Activated CD8-positive, alpha-beta memory T cell treated with anti-CD3 and anti-CD28 coated beads for 1 hour (primary cell): Measurements from ENCODE around the gene ACTR6.
"Not testable (repeated sequence)": the region's sequence is repeated elsewhere in the genome, so short reads cannot be mapped to it uniquely, and the experiment has no call there.

Experiments used
- DNase-seq, 2 donors: peaks; one replicate each; pipeline ENCODE4 v3.0.0-alpha.2; 2020; ENCODE audit warnings: low read depth in 1 of 2; ENCODE audit errors: extremely low read depth in 1 of 2

Gene ACTR6

DNA sequence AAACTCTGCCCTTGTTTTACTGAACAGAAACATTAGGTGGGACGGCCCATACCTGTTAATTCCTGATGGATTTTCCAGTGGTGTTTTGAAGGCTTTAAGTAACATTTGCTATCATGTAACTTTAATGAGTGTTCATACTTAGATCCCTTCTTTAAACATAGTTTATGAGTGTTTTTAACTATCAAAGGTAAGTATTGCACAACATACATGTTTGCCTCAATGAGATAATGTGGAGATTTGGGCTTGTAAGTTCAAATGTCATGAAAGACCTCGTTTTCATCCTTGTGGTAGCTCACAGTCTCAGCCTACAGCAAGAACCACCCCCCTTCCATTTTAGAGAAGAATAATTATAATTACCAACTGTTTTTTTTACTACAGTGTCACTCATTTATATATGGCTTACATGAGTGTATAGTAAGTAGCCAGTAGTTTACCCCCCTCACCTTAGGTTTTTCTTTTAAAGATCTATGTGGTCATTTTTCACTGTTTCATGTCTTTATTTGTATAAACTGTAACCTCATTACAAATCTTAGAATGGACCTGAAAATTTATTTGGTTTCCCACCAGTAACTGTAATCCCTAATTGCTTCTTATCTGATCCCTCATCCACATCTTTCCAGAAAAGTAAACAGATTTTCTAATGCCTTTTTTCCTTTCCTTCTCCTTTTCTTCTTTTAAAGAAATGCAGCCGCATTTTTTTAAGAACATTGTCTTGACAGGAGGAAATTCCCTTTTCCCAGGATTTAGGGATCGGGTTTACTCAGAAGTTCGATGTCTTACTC is 18.9 kb downstream of the ACTR6 start:
- no peak for DNase-seq

DNA sequence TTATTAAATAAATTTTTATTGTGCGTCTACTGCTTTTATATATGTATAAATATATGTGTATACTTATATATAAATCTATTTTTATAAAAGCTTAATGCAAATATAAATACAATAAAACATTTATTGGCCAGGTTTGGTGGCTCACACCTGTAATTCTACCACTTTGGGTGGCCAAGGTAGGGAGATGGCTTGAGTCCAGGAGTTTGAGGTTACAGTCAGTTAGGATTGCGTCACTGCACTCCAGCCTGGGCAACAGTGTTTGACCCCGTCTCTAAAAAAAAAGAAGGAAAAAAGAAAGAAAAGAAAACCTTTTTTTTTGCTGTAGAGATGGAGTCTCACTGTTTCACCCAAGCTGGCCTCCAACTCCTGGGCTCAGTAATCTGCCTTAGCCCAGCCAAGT is 20.9 kb downstream of the ACTR6 start:
- no peak for DNase-seq

DNA sequence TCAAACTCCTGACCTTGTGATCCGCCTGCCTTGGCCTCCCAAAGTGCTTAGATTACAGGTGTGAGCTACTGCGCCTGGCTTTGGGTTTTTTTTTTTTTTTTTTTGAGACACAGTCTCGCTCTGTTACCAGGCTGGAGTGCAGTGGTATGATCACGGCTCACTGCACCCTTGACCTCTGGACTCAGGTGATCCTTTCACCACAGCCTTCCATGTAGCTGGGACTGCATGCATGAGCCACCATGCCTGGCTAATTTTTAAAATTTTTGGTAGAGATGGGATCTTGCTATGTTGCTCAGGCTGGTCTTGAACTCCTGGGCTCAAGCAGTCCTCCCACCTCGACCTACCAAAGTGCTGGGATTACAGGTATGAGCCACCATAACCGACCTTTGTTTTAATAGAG is 21.6 kb downstream of the ACTR6 start:
- DNase-seq = not testable (repeated sequence)

DNA sequence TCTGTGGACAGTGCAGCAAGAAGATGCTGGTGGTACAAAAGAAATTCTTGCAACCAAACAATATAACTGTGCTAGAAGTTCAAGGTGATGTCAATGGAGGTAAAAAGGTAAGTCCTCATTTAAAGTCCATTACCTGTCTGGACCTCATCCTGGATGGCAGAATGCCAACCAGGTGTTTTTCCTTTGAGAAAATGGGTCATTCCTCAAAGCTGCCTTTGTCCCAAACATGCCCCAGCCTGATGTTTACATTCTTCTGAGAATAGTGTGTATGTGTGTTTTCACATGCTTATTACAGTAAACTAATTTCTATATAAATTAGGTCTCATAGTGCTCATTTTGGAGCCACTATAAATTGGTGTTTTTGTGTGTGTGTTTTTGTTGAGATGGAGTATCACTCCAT is 24.9 kb downstream of the ACTR6 start:
- no peak for DNase-seq

DNA sequence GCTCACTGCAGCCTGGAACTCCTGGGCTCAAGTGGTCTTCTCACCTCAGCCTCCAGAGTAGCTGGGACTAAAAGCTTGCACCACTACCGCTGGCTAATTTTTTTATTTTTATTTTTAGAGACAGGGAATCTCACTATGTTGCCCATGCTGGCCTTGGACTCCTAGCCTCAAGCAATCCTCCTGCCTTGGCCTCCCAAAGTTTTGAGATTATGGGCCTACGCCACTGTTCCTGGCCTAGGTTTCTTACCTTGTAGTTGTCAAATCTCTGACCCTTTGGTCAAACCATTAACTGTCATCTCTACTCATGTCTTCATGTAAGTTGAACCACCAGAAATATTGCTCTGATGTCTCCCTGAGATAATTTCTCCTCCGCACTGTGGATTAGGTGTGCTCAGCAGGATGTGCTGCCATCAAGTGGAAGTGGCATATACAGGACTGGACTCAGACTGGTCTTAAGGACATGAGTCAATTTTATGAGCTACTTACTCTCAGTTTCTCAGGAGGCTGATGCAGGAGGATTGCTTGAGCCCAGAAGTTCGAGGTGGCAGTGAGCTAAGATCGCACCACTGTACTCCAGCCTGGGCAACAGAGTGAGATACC is 28.5 kb downstream of the ACTR6 start:
- DNase-seq = no peak

DNA sequence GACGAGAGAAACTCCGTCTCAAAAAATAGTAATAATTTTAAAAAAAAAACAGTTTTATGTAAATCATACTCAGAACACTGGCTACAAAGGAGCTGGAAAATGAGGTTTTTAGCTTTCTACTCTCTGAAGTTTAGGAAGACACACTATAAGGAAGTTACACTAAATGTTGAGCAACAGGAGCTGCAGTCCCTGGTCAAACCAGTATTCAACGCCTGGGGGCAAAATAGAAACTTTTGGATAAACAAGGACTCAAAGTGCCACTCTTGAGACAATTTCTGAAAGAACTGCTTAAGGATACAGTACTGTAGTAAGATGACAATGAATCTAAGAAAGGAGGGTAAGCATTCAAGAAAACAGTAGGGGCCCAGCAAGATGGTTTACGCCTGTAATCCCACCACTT is 29.3 kb downstream of the ACTR6 start:
- no peak for DNase-seq

DNA sequence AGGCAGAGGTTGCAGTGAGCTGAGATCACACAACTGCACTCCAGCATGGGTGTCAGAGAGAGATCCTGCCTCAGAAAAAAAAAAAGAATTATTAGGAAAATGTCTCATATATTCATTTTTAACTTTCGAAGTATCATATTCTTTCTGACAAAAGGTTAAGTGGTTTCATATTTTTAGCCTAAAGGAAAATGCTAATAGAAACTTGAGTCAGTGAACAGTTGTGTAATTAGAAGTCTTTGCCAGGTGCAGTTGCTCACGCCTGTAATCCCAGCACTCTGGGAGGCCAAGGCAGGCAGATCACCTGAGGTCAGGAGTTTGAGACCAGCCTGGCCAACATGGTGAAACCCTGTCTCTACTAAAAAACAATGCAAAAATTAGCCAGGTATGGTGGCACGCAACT is 31.3 kb downstream of the ACTR6 start:
- DNase-seq = not testable (repeated sequence)

DNA sequence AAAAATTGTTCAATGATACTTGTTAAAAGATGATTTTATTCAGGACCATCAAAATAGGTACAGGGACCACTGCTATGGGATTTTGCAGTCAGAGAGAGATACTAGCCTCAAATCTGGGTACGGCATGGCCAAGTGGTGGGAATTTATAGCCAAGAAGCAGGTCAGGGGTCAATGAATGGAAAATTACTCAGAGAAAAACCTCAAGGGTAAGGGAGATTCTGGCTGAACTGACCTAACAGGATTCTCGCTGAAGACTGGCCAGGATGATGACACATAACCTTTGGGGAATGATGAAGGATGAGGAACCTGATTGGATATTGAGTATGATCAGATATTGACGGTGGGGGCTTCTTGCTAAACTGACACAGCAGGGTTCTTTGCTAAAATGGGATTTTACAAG is 33.6 kb downstream of the ACTR6 start:
- no peak for DNase-seq

DNA sequence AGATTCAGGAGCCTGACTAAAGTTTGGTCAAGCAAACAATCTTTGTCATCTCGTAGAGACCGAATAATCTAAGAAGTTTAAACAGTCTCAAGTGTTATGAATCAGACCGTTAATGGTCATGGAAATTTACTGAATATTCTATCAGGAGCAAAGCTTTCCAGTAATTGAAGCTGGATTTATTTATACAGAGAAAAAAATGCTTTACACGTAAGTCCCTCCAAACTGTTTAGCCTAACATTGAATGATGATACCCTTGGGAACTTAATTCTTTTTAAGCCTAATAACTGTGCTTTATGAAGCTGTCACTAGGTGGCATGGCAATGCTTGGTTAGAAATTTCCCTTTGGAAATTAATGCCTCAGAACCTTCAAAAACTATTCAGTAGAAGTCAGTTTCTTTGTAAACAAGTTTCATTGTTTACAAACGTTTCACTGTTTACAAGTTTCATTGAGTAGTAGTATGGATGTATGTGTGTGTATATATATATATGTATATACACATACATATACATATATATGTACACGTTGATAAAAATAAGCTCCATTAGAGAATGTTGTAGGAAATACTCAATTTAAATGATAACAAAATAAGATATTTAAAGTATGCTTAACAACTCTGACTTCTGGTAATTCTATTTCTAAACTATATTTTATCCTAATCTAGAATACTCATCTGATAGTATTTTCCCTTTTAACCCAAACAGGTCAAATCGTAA is 34.1 kb downstream of the ACTR6 start:
- DNase-seq = no peak

DNA sequence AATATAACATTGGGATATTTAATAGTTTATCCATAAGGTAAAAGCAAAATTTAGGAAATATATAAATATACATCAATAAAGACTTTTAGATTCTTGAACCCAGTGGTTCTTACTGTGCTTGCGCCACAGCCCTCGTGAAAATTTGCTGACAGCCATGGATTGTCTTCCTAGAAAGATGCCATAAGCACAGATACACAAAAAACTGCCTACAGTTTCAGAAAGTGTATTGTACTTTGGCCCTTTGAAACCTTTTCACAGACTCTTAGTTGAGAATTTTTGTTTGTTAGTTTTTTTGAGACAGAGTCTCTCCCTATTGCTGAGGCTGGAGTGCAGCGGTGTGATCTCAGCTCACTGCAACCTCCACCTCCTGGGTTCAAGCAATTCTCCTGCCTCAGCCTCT is 38.2 kb downstream of the ACTR6 start:
- DNase-seq = no peak

DNA sequence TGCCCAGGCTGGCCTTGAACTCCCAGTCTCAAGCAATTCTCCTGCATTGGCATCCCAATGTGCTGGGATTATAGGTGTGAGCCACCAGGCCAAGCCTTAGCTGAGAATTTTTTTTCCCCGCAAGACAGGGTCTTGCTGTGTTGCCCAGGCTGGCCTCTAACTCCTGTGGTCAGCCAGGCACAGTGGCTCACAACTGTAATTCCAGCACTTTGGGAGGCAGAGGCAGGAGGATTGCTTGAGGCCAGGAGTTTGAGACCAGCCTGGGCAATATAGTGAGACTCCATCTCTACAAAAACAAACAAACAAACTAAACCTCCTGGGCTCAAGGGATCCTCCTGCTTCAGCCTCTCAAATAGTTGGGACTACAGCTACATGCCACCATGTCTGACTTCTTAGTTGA is 39.0 kb downstream of the ACTR6 start:
- DNase-seq = no peak

DNA sequence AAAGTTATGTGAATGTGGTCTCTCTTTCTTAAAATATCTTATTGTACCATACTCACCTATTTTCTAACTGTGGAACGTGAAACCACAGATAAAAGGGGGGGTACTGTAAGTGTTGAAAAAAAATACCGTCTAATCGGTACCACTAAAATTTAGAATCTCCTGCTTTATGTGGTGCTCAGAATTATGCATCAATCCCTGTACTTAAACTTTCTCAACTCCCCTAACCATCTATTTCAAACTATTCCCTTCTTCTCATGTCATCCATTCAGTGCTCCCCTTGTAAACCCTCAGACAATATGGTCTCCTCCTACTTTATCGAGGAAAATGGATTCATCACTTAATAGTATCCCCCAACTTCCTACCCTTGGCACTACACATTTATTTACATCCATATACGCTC is 42.5 kb downstream of the ACTR6 start:
- DNase-seq = no peak

DNA sequence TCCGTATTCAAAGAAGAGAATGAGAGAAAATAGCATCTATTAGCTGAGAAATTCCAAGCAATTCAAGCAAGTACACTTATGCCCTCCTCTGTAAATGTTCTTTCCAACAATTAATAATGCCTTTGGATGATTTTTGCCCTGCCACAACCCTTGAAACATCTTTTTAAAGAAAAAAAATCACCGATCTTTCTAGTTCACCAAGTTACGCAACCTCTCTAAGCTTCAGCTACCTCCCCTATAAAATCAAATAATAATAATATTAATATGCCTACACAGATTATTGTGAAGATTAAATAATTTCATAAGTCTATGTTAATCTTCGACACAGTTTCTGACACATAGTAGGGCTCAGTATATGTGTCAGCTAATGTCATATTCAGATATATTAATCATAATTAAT is 47.1 kb downstream of the ACTR6 start:
- DNase-seq = no peak

DNA sequence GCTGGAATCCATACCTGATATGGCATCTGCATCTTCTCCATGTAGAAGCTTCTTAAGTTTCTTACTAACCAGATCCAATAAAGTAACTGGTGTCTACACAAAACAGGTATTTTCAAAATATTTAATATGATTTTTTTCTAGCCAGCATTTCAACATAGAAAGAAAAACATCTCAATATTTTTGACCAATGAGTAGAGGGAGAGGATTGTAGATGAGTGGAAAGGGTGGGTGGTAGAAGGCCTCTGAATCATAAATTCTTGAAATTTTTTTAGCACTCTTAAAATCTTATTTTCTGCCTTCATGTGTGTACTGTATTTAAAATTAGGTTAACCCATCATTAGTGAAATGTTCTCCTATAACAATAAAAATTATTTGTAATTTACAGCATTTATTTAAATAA is 48.3 kb downstream of the ACTR6 start:
- no peak for DNase-seq

DNA sequence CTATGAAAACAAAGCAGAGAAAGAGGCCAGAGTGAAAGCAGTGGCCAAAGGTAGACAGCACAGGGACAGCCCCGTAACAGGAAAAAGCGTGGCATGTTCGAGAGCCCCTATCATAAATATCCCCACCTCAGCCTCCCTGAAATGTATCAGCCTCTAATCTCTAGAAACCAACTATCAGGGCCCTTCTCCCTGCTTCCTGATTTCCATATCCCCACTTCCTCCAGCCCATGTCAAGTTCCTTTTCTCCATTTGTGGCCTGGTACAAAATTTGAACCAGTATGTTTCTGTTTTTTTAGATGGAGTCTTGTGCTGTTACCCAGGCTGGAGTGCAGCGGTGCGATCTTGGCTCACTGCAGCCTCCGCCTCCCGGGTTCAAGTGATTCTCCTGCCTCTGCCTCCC is 49.3 kb downstream of the ACTR6 start:
- DNase-seq = no peak

DNA sequence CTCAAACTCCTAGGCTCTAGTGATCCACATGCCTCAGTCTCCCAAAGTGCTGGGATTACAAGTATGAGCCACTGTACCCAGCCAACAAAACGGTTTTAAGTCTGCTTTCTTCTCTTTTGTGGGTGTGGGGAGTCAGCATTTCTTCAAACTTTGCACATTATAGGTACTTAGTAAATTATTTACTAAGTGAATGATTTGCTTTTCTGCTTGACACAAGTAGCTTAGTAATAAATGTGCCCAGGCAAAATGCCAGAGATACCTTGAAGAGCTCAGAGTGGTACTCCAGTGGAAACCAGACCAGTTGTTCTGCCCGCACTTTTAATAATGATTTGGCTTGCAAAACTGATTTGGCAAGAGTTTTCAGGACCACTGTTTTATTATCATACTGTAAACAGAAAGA is 51.3 kb downstream of the ACTR6 start:
- DNase-seq = no peak

DNA sequence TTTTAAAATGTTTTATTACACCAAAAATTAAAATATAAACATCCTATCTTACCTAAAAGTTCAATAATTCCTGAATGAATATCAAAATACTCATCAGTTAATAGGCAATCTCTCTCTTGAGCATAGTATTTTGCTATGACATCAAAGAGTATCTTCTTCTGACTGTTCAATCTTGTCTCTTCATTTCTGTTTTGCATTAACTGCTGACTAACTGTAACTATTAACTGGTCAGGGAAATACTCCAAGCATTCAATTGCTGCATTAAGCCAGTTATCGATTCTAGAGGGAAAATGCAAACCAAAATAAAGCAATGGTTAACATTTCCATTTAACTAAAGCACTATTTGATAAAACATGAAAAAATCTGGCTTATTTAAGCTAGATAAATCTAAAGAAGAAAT is 52.8 kb downstream of the ACTR6 start:
- no peak for DNase-seq

DNA sequence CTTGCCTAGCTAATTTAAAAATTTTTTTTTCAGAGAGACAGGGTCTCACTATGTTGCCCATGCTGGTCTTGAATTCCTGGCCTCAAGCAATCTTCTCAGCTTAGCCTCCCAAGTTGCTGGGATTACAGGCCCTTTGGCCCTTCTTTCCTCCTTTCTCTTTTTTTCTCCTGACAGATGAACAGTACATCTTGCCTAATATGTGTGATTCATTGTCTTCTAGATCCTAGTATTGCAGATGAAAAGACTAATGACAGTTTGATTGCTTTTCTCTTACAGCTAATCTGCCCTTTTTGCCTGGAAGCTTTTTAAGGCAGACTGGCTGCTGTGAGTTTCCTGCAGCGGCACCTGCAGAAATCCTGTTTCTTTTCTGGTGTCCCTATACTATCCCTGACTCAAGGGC is 54.3 kb downstream of the ACTR6 start:
- DNase-seq = no peak

DNA sequence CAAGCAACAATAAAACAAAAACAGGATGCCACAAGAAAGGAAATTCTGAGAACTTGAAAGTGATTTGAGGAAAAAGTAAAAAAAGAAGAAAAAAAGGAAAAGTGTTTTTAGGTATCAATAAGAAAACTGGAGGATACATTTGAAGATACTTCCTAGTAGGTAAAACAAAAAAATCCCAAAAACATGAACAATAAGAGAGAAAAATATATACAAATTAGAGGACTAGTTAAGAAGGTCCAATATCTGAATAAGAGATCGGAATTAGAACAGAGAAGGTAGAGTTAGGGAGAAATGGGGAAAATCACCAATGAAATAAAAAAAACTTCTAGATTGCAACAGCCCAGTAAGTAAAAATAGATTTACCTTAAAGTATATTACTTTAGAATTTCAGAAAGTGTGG is 57.5 kb downstream of the ACTR6 start:
- DNase-seq = no peak

DNA sequence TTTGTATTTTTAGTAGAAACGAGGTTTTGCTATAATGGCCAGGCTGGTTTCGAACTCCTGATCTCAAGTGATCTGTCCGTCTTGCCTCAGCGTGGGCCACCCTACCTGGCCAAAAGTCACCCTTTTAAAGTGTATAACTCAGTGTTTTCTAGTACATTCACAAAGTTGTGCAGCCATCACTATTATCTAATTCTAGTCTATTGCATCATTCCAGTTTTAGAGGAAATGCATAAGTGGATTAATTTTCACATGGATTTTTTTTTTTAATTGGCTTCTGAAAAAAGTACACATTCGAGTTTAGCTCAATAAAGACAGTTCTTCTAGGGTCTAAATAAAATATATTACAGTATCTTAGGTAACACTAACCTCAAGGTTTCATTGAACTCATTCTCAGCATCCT is 62.5 kb downstream of the ACTR6 start:
- DNase-seq = no peak

DNA sequence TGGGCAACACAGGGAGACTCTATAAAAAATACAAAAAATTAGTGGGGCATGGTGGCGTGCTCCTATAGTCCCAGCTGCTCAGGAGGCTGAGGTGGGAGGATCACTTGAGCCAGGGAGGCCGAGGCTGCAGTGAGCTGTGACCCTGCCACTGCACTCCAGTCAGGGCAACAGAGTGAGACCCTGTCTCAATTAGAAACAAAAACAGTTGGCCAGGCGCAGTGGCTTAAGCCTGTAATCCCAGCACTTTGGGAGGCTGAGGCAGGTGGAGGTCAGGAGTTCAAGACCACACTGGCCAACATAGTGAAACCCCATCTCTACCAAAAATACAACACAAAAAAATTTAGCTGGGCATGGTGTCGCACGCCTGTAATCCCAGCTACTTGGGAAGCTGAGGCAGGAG is 64.5 kb downstream of the ACTR6 start:
- DNase-seq = not testable (repeated sequence)
